PC-9 (cell line): ENCODE results near the gene BCO2.

ENCODE experiments used
- CTCF ChIP-seq: fragments of 200-600 bp; sonication (generic); conservative IDR thresholded peaks from 2 replicates; pipeline ENCODE4 v1.6.1; 2017; ENCODE audit warnings: mixed run types, antibody characterized with exemption, mild to moderate bottlenecking, moderate library complexity
- EZH2 ChIP-seq: fragments of 200-600 bp; sonication (generic); IDR thresholded peaks from 2 replicates; pipeline ENCODE4 v1.8.0; 2017; ENCODE audit warnings: antibody characterized with exemption, low read depth

- no peak for TF ChIP-seq CTCF
- no peak for TF ChIP-seq EZH2
Measured at GRCh38 chr11:112231952-112232351, 56.6 kb downstream of the BCO2 start.
